T-cell (primary cell): ENCODE measurements around the gene SLC38A4. TPM values are rescaled to one million over a fixed set of nuclear protein-coding genes. Genes with fewer than 3 reads are reported as not detected.

Experiments used
- ATAC-seq, 4 experiments: fragments of 200-7000 bp in 3 of 4; fragments of 150-1000 bp in 1 of 4; cut with Tn5 transposase; replicated peaks in 1 of 4; 1 replicate in 3 of 4; 2 replicates in 1 of 4; pipeline ENCODE4 v1.10.0; 2021; ENCODE audit warnings: moderate library complexity in 3 of 4, mild to moderate bottlenecking in 2 of 4, moderate number of reproducible peaks in 1 of 4
- CTCF ChIA-PET, 2 donors: fragments of 300-600 bp; sonication (Branson Sonifier 250); formaldehyde crosslinking; loops; one replicate each; lab custom pipeline; 2022; ENCODE audit warnings: antibody characterized with exemption in 2 of 2; lab: Charles Lee
- POLR2A ChIA-PET, 2 donors: fragments of 300-600 bp; sonication (Branson Sonifier 250); formaldehyde crosslinking; loops; one replicate each; lab custom pipeline; 2022; ENCODE audit warnings: antibody characterized with exemption in 2 of 2; lab: Charles Lee
- DNase-seq, 35 experiments: peaks; one replicate each; pipeline versions ENCODE4 v3.0.0 to v3.0.0-alpha.2; 2013 to 2023
- H3K27ac ChIP-seq: one replicate; pipeline ENCODE4 v1.5.1; 2013; ENCODE audit warnings: low read length
- H3K27me3 ChIP-seq, 2 experiments: replicated peaks in 1 of 2; 1 replicate in 1 of 2; 2 replicates in 1 of 2; pipeline versions ENCODE4 v1.6.1 to v1.7.0; 2013; ENCODE audit warnings: low read length in 1 of 2, mixed read lengths in 1 of 2; ENCODE audit not compliant: control insufficient read depth in 2 of 2, insufficient read depth in 2 of 2; ENCODE audit errors: extremely low read depth in 1 of 2
- H3K36me3 ChIP-seq, 2 donors: 1 replicate in 1 of 2; 2 replicates in 1 of 2; pipeline versions ENCODE4 v1.6.1 to v1.7.0; 2013; ENCODE audit warnings: low read length in 1 of 2; ENCODE audit not compliant: control insufficient read depth in 2 of 2, insufficient read depth in 1 of 2; ENCODE audit errors: extremely low read depth in 1 of 2
- H3K4me1 ChIP-seq, 2 experiments: 1 replicate in 1 of 2; 2 replicates in 1 of 2; pipeline versions ENCODE4 v1.6.1 to v1.7.0; 2013; ENCODE audit warnings: low read length in 2 of 2, mixed read lengths in 1 of 2; ENCODE audit not compliant: insufficient read depth in 2 of 2, control insufficient read depth in 1 of 2; ENCODE audit errors: extremely low read depth in 1 of 2
- H3K4me3 ChIP-seq, 2 donors: 1 replicate in 1 of 2; 2 replicates in 1 of 2; pipeline versions ENCODE4 v1.5.1 to v1.7.0; 2013; ENCODE audit warnings: mild to moderate bottlenecking in 2 of 2, low read length in 1 of 2, moderate library complexity in 1 of 2; ENCODE audit not compliant: control insufficient read depth in 1 of 2; ENCODE audit errors: extremely low read depth in 1 of 2
- H3K9me3 ChIP-seq: 2 replicates; pipeline ENCODE4 v1.7.0; 2013
- H3K27ac Mint-ChIP-seq, 2 donors: one replicate each; pipeline ENCODE4 v1.8.0; 2020 to 2021; ENCODE audit warnings: mild to moderate bottlenecking in 2 of 2, mixed read lengths in 2 of 2
- H3K27me3 Mint-ChIP-seq, 2 donors: one replicate each; pipeline ENCODE4 v1.8.0; 2021 to 2022; ENCODE audit warnings: mixed read lengths in 2 of 2
- H3K36me3 Mint-ChIP-seq: one replicate; pipeline ENCODE4 v1.8.0; 2021; ENCODE audit warnings: mixed read lengths
- H3K4me1 Mint-ChIP-seq, 3 donors: one replicate each; pipeline ENCODE4 v1.8.0; 2020 to 2022; ENCODE audit warnings: mixed read lengths in 3 of 3, mild to moderate bottlenecking in 1 of 3
- H3K4me3 Mint-ChIP-seq, 3 donors: one replicate each; pipeline ENCODE4 v1.8.0; 2020 to 2022; ENCODE audit warnings: mild to moderate bottlenecking in 3 of 3, mixed read lengths in 3 of 3, moderate library complexity in 3 of 3
- H3K9me3 Mint-ChIP-seq, 3 donors: one replicate each; pipeline ENCODE4 v1.8.0; 2020 to 2022; ENCODE audit warnings: mixed read lengths in 3 of 3
- WGBS: methylation state at CpG from one replicate; pipeline ENCODE4 v1.1.5; 2013; ENCODE audit warnings: missing lambda C conversion rate; ENCODE audit not compliant: insufficient coverage; 5-methylcytosine and 5-hydroxymethylcytosine counted together
- total RNA-seq, 35 experiments: library from RNA in 6 of 35; stranded (reverse) in 6 of 35; fragments of 120-200 nt in 1 of 35; gene quantifications; one replicate each; pipeline versions ENCODE4 v1.2.1 to v1.2.4 and lab custom pipeline; 2013 to 2026

The SLC38A4 gene
- total RNA-seq, 5 donors from 2014 or later (not counting 1 experiment from before 2014, with no cell fraction given): 0.13 to 0.50 (median 0.19) TPM; not detected in 2

GRCh38 chr12:46808317-46808716 lies 17.5 kb downstream of the SLC38A4 start:
- no peak for ATAC-seq
- Mint-ChIP-seq H3K36me3 (no peaks in the 10 kb centered on the region), H3K27me3 (peaks cover 7 to 8% of the 10 kb centered on the region in 2 donors), H3K27ac (no peak overlapping the region), H3K4me3 (no peak overlapping the region), H3K4me1 (peaks cover 6 to 7% (median 7%) of the 10 kb centered on the region in 3 donors), H3K9me3 (no peaks in the 10 kb centered on the region)
- ChIA-PET CTCF (no interaction called here), POLR2A (interaction anchor here in 1 of 2 donors (0.6 kb wide), 1 partner anchor 32 kb away, joined by 3 read pairs; no protein-coding TSS in a partner anchor)
- Histone ChIP-seq H3K27me3 (no peaks in the 10 kb centered on the region), H3K4me1 (no peaks in the 10 kb centered on the region), H3K36me3 (no peaks in the 10 kb centered on the region), H3K4me3 (no peak overlapping the region), H3K9me3 (no peaks in the 10 kb centered on the region), H3K27ac (no peak overlapping the region)
- no CpG with 5 or more reads among the region's 2 CpGs for WGBS
- DNase-seq: no peak

- POLR2A ChIA-PET: no interaction called here
- WGBS: no CpG with 5 or more reads among the region's 3 CpGs
- Mint-ChIP-seq H3K4me3 (no peak overlapping the region), H3K27ac (no peak overlapping the region), H3K36me3 (no peaks in the 10 kb centered on the region), H3K9me3 (no peaks in the 10 kb centered on the region), H3K4me1 (no peaks in the 10 kb centered on the region), H3K27me3 (peaks cover 5 to 10% of the 10 kb centered on the region in 2 donors)
- no peak for ATAC-seq
- Histone ChIP-seq H3K36me3 (no peaks in the 10 kb centered on the region), H3K4me1 (no peaks in the 10 kb centered on the region), H3K27me3 (no peaks in the 10 kb centered on the region), H3K4me3 (no peak overlapping the region), H3K9me3 (no peaks in the 10 kb centered on the region), H3K27ac (no peak overlapping the region)
- CTCF ChIA-PET: interaction anchor here in 1 of 2 donors (0.6 kb wide), 1 partner anchor 798 kb away, joined by 3 read pairs; no protein-coding TSS in a partner anchor
- no peak for DNase-seq
Measured at GRCh38 chr12:46804054-46804453, 21.7 kb downstream of the SLC38A4 start.

- Mint-ChIP-seq H3K4me3 (no peak overlapping the region), H3K4me1 (no peaks in the 10 kb centered on the region)
- CTCF ChIA-PET: interaction anchor here in 1 of 2 donors (0.6 kb wide), 1 partner anchor 798 kb away, joined by 3 read pairs; no protein-coding TSS in a partner anchor
Measured at GRCh38 chr12:46803517-46803916, 22.3 kb downstream of the SLC38A4 start.

GRCh38 chr12:46801293-46801692 lies 24.5 kb downstream of the SLC38A4 start:
- Mint-ChIP-seq H3K4me3 (no peak overlapping the region), H3K9me3 (no peaks in the 10 kb centered on the region), H3K36me3 (no peaks in the 10 kb centered on the region), H3K27me3 (peaks cover 9 to 18% of the 10 kb centered on the region in 2 donors), H3K4me1 (no peaks in the 10 kb centered on the region), H3K27ac (no peak overlapping the region)
- no CpG with 5 or more reads among the region's 1 CpG for WGBS
- H3K27me3 ChIP-seq: no peaks in the 10 kb centered on the region
- H3K36me3 ChIP-seq: no peaks in the 10 kb centered on the region
- ChIA-PET POLR2A (interaction anchor here (0.6 kb wide), 3 partner anchors 20 to 778 kb away, joined by 3 to 4 read pairs (median 3); no protein-coding TSS in a partner anchor), CTCF (interaction anchor here in 1 of 2 donors (1.3 kb wide), 1 partner anchor 10 kb away, joined by 3 read pairs; no protein-coding TSS in a partner anchor)
- H3K27ac ChIP-seq: no peak overlapping the region
- no peak for ATAC-seq
- no peaks in the 10 kb centered on the region for H3K4me1 ChIP-seq
- H3K4me3 ChIP-seq: no peak overlapping the region
- H3K9me3 ChIP-seq: no peaks in the 10 kb centered on the region
- no peak for DNase-seq

More at GRCh38 chr12:46803517-46803916, 22.3 kb downstream of the SLC38A4 start:
- H3K27me3 Mint-ChIP-seq: peaks cover 3 to 10% of the 10 kb centered on the region in 2 donors
- H3K36me3 Mint-ChIP-seq: no peaks in the 10 kb centered on the region
- POLR2A ChIA-PET: no interaction called here
- no peak overlapping the region for H3K27ac Mint-ChIP-seq
- H3K4me1 ChIP-seq: no peaks in the 10 kb centered on the region
- no peaks in the 10 kb centered on the region for H3K9me3 Mint-ChIP-seq
- no peak overlapping the region for H3K4me3 ChIP-seq
- no peaks in the 10 kb centered on the region for H3K27me3 ChIP-seq
- no peak overlapping the region for H3K27ac ChIP-seq
- ATAC-seq (no peak), DNase-seq (no peak)
- WGBS: no CpG with 5 or more reads among the region's 3 CpGs
- no peaks in the 10 kb centered on the region for H3K36me3 ChIP-seq
- H3K9me3 ChIP-seq: no peaks in the 10 kb centered on the region

- peaks cover 13 to 14% of the 10 kb centered on the region in 2 donors for H3K27me3 Mint-ChIP-seq
- ChIA-PET POLR2A (no interaction called here), CTCF (no interaction called here)
- Histone ChIP-seq H3K9me3 (no peaks in the 10 kb centered on the region), H3K4me3 (no peak overlapping the region), H3K36me3 (no peaks in the 10 kb centered on the region), H3K4me1 (no peaks in the 10 kb centered on the region), H3K27ac (no peak overlapping the region), H3K27me3 (no peaks in the 10 kb centered on the region)
- ATAC-seq (no peak), DNase-seq (no peak)
- H3K9me3 Mint-ChIP-seq: no peaks in the 10 kb centered on the region
- no peak overlapping the region for H3K27ac Mint-ChIP-seq
- H3K4me3 Mint-ChIP-seq: no peak overlapping the region
- no peaks in the 10 kb centered on the region for H3K4me1 Mint-ChIP-seq
- WGBS: 85% methylated on average over 4 of the region's 4 CpGs
- no peaks in the 10 kb centered on the region for H3K36me3 Mint-ChIP-seq
Measured at GRCh38 chr12:46800160-46800559, 25.6 kb downstream of the SLC38A4 start.

- H3K27me3 ChIP-seq: no peaks in the 10 kb centered on the region
- Mint-ChIP-seq H3K4me3 (no peak overlapping the region), H3K27me3 (peaks cover 13 to 14% of the 10 kb centered on the region in 2 donors), H3K9me3 (no peaks in the 10 kb centered on the region), H3K36me3 (no peaks in the 10 kb centered on the region), H3K4me1 (no peaks in the 10 kb centered on the region), H3K27ac (no peak overlapping the region)
- no CpG with 5 or more reads among the region's 2 CpGs for WGBS
- no peak overlapping the region for H3K27ac ChIP-seq
- H3K36me3 ChIP-seq: no peaks in the 10 kb centered on the region
- no peaks in the 10 kb centered on the region for H3K9me3 ChIP-seq
- POLR2A ChIA-PET: no interaction called here
- H3K4me1 ChIP-seq: no peaks in the 10 kb centered on the region
- ATAC-seq (no peak), DNase-seq (no peak)
- CTCF ChIA-PET: no interaction called here
- no peak overlapping the region for H3K4me3 ChIP-seq
Measured at GRCh38 chr12:46798648-46799047, 27.1 kb downstream of the SLC38A4 start.
